HUES64 (cell line): ENCODE results near the gene DNASE1L2.

Source experiments
- H3K27ac ChIP-seq: 2 replicates; pipeline ENCODE4 v1.7.0; 2013; ENCODE audit warnings: low read depth, low read length, inconsistent platforms
- H3K27me3 ChIP-seq: 2 replicates; pipeline ENCODE4 v1.6.1; 2013; ENCODE audit warnings: mild to moderate bottlenecking, low read length; ENCODE audit not compliant: insufficient read depth
- H3K36me3 ChIP-seq: 2 replicates; pipeline ENCODE4 v1.6.1; 2013; ENCODE audit warnings: mild to moderate bottlenecking, low read length; ENCODE audit not compliant: insufficient read depth
- H3K4me1 ChIP-seq: 2 replicates; pipeline ENCODE4 v1.6.1; 2013; ENCODE audit warnings: mild to moderate bottlenecking, low read length, moderate library complexity; ENCODE audit not compliant: insufficient read depth
- H3K4me3 ChIP-seq: 2 replicates; pipeline ENCODE4 v1.5.1; 2013; ENCODE audit warnings: mild to moderate bottlenecking, low read length, moderate library complexity
- H3K9ac ChIP-seq: 2 replicates; pipeline ENCODE4 v1.6.1; 2013; ENCODE audit warnings: mild to moderate bottlenecking, low read depth, low read length
- H3K9me3 ChIP-seq: 2 replicates; pipeline ENCODE4 v1.6.1; 2013; ENCODE audit warnings: low read depth, low read length; ENCODE audit not compliant: insufficient read depth
- WGBS: fragments of 150-250, 120-280 bp; methylation state at CpG from one replicate; pipeline ENCODE4 v1.1.7; 2013; ENCODE audit warnings: missing lambda C conversion rate; 5-methylcytosine and 5-hydroxymethylcytosine counted together

The DNASE1L2 gene

DNA sequence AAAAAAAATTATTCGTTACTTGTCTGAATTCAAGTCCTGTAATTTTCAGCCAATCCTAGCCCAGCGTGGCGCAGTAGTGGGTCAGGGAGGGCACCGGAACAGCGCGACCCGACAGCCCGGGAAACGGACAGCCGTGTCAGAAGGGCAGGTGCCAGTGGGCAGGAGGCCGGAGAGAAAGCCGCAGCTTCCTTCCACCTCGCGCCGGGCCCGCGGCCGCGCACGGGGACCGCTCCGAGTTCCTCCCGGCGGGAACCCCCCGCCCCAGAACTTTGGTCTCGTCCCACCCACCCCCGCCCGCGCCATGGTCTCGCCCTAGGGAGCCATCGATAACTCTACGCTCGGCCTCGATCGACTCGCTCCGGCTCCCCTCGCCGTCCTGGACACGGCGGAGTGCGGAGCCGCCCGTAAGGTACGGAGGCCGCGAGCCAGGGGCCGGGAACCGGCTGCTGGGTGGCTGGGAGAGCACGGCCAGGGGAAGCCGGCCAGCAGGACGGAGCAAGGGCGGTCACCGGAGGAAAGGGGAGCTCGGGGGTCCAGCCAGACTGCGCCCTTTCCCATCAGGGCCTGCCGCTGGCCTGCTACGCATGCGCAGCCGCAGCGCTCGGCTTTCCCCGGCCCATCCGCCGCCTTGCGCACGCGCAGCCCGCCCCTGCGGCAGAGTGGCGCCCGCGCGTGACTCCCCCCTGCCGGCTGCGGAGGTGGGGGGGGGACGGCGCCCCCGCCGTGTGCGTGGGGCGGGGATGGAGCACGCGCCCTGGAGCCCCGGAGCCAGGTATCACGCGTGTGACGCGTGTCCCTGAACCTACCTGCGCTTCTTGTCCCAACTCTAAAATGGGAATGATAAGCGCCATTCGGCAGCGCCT is 30.9 kb upstream of the DNASE1L2 start, which contains the start of gene MLST8:
MLST8 (plus strand) TSS at position 351 of the 863 bp plus-strand sequence. CDS start 632 bp downstream, outside the sequence.
- Histone ChIP-seq H3K4me1 (peaks cover 7% of the 10 kb centered on the region; the same call in 1 of the 2 replicates), H3K9ac (peak within 1 kb of the TSS; percentile 97), H3K36me3 (peaks cover 31% of the 10 kb centered on the region), H3K4me3 (peak within 1 kb of the TSS; percentile 95), H3K27me3 (peaks cover 4% of the 10 kb centered on the region), H3K9me3 (no peaks in the 10 kb centered on the region), H3K27ac (peak within 1 kb of the TSS; percentile 95)
- WGBS = under 1% methylated on average over 93 of the region's 93 CpGs

DNA sequence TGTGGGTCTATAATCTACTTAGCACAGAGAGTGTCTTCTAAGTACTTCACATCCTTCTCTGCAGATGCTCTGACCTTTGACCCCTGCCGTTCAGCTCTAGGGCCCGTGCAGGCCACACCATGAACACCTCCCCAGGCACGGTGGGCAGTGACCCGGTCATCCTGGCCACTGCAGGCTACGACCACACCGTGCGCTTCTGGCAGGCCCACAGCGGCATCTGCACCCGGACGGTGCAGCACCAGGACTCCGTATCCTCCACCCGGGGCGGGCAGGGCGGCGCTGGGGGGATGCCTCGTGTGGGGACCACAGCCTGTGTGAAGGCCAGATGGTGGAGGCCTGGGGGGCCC is 30.3 kb upstream of the DNASE1L2 start:
- H3K4me1 ChIP-seq = peaks cover 7% of the 10 kb centered on the region; the same call in 1 of the 2 replicates
- peak overlapping the region; percentile 95 for H3K4me3 ChIP-seq
- WGBS = 21% methylated on average over 16 of the region's 16 CpGs
- H3K9me3 ChIP-seq = no peaks in the 10 kb centered on the region
- H3K36me3 ChIP-seq = peaks cover 31% of the 10 kb centered on the region
- peak overlapping the region; percentile 95; the same call in 1 of the 2 replicates for H3K27ac ChIP-seq
- H3K27me3 ChIP-seq = no peaks in the 10 kb centered on the region; the same call in 1 of the 2 replicates
- H3K9ac ChIP-seq = peak overlapping the region; percentile 97

DNA sequence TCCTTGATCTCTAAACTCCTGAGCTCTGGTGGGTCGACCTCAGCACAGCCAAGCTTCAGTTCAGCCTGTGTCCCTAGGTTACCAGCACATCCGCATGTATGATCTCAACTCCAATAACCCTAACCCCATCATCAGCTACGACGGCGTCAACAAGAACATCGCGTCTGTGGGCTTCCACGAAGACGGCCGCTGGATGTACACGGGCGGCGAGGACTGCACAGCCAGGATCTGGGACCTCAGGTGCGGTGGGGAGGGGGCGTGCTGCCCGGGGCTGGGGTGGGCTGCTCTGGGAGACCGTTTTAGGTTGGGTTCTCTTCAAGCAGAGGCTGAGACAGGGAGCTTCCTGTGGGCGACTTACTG is 29.8 kb upstream of the DNASE1L2 start:
- Histone ChIP-seq H3K4me1 (peaks cover 7% of the 10 kb centered on the region; the same call in 1 of the 2 replicates), H3K36me3 (peaks cover 31% of the 10 kb centered on the region), H3K9ac (peak overlapping the region; percentile 97), H3K27me3 (no peaks in the 10 kb centered on the region; the same call in 1 of the 2 replicates), H3K9me3 (no peaks in the 10 kb centered on the region), H3K27ac (no peak overlapping the region), H3K4me3 (peak overlapping the region; percentile 95)
- WGBS = 92% methylated on average over 18 of the region's 18 CpGs

DNA sequence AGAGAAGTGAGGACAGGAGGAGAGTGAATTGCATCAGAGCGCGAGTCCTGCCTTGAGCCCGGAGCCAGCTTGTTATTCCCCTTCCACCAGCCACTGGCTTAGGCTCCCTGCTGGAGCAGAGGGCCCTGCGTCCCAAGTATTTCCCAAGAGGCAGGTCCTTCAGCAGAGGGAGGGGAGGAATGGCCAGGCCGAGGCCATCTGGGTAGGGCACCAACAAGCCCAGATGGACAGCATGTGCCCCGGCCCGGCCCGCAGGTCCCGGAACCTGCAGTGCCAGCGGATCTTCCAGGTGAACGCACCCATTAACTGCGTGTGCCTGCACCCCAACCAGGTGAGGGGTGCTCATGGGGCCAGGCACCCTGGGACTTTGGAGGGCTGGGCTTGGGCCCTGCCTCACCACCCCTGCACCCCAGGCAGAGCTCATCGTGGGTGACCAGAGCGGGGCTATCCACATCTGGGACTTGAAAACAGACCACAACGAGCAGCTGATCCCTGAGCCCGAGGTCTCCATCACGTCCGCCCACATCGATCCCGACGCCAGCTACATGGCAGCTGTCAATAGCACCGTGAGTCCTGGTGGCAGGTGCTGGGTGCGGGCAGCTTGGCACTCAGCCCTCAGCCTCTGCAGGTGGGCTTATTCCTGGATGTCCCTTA is 29.3 kb upstream of the DNASE1L2 start:
- Histone ChIP-seq H3K9me3 (no peaks in the 10 kb centered on the region), H3K9ac (no peak overlapping the region), H3K4me3 (no peak overlapping the region), H3K27me3 (no peaks in the 10 kb centered on the region; the same call in 1 of the 2 replicates), H3K36me3 (peaks cover 34% of the 10 kb centered on the region), H3K4me1 (peaks cover 7% of the 10 kb centered on the region; the same call in 1 of the 2 replicates), H3K27ac (no peak overlapping the region)
- 95% methylated on average over 23 of the region's 23 CpGs for WGBS

DNA sequence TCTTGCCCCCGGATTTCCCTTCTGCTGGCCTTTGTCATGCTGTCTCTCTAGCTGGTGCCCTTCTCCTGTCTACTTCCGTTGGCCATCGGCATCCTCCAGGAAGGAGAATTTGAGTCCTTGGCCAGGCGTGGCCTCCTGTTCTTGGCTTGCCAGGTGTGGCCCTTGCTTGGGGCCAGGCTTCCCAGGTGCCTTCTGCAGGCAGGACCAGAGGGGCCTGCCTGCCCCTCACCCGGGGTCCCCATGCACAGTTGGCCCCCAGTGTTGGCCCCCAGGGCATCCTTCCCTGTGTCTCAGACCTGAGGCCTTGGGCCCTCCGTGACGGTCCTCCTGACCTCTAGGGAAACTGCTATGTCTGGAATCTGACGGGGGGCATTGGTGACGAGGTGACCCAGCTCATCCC is 28.4 kb upstream of the DNASE1L2 start:
- peaks cover 9% of the 10 kb centered on the region; the same call in 1 of the 2 replicates for H3K4me1 ChIP-seq
- H3K27ac ChIP-seq = no peak overlapping the region
- 94% methylated on average over 9 of the region's 9 CpGs for WGBS
- no peaks in the 10 kb centered on the region for H3K9me3 ChIP-seq
- H3K4me3 ChIP-seq = no peak overlapping the region
- no peak overlapping the region for H3K9ac ChIP-seq
- peaks cover 44% of the 10 kb centered on the region for H3K36me3 ChIP-seq
- no peaks in the 10 kb centered on the region; the same call in 1 of the 2 replicates for H3K27me3 ChIP-seq

DNA sequence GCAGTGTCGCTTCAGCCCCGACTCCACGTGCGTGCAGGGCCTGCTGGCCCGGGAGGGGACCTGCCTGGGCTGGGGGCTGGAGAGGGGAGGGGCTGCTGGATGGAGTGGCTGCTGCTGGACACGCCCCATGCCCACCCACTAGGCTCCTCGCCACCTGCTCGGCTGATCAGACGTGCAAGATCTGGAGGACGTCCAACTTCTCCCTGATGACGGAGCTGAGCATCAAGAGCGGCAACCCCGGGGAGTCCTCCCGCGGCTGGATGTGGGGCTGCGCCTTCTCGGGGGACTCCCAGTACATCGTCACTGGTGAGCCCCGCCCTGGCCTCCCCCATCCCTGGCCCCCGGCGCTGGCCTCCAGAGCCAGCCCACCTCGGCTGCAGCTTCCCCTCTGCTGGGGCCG is 27.9 kb upstream of the DNASE1L2 start:
- Histone ChIP-seq H3K36me3 (peaks cover 47% of the 10 kb centered on the region), H3K27ac (no peak overlapping the region), H3K4me3 (no peak overlapping the region), H3K27me3 (no peaks in the 10 kb centered on the region; the same call in 1 of the 2 replicates), H3K9me3 (no peaks in the 10 kb centered on the region), H3K4me1 (peaks cover 13% of the 10 kb centered on the region; the same call in 1 of the 2 replicates), H3K9ac (no peak overlapping the region)
- WGBS = 95% methylated on average over 23 of the region's 23 CpGs

DNA sequence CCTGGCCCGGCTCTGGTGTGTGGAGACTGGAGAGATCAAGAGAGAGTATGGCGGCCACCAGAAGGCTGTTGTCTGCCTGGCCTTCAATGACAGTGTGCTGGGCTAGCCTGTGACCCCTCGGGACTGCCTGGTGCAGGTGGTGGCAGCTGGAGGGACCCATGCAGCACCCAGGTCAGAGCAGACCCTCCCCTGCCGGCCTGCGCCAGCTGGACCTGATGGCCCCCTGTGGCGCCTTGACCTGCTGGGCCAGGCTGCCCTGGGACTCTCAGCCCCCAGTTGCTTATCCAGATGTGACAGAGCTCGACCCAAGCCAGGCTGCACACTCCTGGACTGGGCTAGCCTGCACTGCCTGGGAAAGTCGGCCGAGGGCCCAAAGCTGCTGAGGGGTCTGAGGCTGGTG is 27.5 kb upstream of the DNASE1L2 start:
- H3K4me3 ChIP-seq = no peak overlapping the region
- no peak overlapping the region for H3K9ac ChIP-seq
- H3K27me3 ChIP-seq = no peaks in the 10 kb centered on the region
- H3K27ac ChIP-seq = no peak overlapping the region
- no peaks in the 10 kb centered on the region for H3K9me3 ChIP-seq
- 96% methylated on average over 9 of the region's 9 CpGs for WGBS
- peaks cover 14% of the 10 kb centered on the region; the same call in 1 of the 2 replicates for H3K4me1 ChIP-seq
- peaks cover 47% of the 10 kb centered on the region for H3K36me3 ChIP-seq

DNA sequence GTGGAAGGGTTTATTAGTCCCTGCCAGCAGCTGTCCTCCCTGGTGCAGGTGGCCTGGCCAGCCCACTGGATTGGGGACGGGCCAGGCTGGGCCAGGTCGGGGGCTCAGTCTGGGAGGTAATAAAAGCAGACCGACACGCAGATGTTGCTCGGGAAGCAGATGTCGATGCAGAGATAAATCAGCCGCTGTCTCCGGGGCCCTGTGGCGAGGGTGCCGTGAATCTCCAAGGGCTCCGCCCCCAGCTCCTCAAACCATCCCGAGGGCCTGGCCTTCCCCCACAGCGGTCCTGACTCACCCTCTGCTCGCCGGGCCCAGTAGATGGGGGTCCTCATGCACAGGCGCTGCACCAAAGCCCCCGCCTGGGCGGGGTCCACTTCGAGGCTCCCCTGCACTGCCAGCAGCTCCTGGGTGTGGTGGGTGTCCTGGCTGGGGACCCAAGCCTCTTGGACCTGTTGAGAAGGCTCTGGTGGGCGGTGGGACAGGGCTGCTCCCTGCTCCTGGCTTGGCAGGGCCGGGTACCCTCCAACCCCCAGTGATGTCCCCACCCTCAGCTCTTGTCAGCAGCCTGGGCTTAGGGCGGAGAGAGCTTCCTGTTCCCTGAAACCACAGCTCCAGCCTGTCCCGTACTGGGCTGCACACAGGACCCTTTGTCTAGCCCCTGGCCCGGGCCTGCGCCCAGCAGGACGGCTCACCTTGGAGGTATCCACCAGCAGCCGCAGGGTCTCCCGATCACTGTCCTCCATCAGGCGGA is 26.8 kb upstream of the DNASE1L2 start:
- no peaks in the 10 kb centered on the region for H3K27me3 ChIP-seq
- H3K9ac ChIP-seq = no peak overlapping the region
- H3K9me3 ChIP-seq = no peaks in the 10 kb centered on the region
- WGBS = 93% methylated on average over 29 of the region's 29 CpGs
- peaks cover 47% of the 10 kb centered on the region for H3K36me3 ChIP-seq
- no peak overlapping the region for H3K4me3 ChIP-seq
- H3K4me1 ChIP-seq = peaks cover 14% of the 10 kb centered on the region; the same call in 1 of the 2 replicates
- H3K27ac ChIP-seq = no peak overlapping the region

DNA sequence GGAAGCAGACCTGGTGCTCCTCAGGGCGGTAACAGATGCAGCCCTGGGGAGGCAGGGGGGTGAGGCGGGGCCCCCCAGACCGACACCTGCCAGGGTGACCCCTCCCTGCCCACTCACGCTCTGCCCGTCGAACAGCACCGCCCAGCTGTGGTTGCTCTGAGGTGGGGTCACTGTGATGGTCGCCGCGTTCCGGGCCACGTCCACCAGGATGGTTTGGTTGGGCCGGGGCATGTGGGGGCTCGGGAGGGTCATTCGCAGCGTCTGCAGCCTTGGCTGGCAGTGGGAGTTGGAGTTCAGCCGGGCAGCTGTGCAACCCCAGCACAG is 26.3 kb upstream of the DNASE1L2 start:
- no peak overlapping the region for H3K4me3 ChIP-seq
- 95% methylated on average over 17 of the region's 17 CpGs for WGBS
- no peak overlapping the region for H3K9ac ChIP-seq
- no peak overlapping the region for H3K27ac ChIP-seq
- H3K9me3 ChIP-seq = no peaks in the 10 kb centered on the region
- H3K4me1 ChIP-seq = peaks cover 10% of the 10 kb centered on the region; the same call in 1 of the 2 replicates
- peaks cover 47% of the 10 kb centered on the region for H3K36me3 ChIP-seq
- no peaks in the 10 kb centered on the region for H3K27me3 ChIP-seq

DNA sequence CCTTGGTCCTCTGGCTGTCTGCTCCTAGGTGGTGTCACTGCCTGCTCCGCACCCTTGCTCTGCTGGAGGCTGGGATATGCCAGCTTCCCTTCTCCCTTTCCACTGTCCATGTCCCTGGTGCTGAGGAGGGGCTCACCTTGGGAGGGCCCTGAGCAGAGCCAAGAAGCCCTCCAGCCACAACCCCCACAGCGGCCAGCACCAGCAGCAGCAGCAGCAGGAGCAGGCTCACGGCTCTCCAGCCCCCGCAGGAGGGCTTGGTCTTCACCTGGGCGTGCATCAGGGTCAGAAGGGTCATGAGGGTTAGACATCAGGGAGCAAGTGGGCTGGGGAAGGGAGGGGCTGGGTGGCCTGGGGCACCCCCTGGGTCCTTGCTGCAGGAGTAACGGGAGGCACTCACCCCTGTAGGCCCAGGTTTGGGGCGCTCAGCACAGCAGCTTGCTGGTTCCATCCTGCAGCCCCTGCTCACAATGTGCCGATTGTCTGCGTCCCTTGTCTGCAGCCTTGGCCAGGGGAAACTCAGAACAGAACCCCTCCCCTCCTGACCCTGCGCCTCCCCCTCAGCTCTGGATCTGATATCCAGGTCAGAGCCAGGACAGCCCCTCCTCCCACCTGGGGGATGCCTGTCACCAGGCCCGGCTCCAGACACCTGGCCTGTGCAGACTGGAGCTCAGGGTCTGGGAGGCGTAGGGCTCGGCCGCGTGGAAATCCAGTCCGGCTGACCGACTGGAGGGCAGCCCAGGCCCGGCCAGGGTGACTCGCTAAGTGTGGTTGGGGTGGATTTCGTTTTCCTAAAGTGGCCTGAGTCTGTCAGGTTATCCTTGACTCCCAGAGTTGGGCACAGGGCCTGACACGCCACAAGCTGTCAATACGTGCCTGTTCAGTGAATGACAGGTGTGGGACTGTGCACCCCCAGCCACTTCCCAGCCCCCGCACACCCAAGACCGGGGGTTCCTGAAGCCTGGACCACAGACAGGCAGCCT is 25.6 kb upstream of the DNASE1L2 start, which contains the start of gene BRICD5:
BRICD5 (minus strand) TSS at position 478 of the 980 bp plus-strand sequence; CDS start at position 448, 30 bp downstream.
- Histone ChIP-seq H3K27ac (no peak within 1 kb of the TSS), H3K9ac (no peak within 1 kb of the TSS), H3K4me3 (no peak within 1 kb of the TSS), H3K27me3 (no peaks in the 10 kb centered on the region), H3K9me3 (no peaks in the 10 kb centered on the region), H3K4me1 (peaks cover 10% of the 10 kb centered on the region; the same call in 1 of the 2 replicates), H3K36me3 (peaks cover 47% of the 10 kb centered on the region)
- 84% methylated on average over 24 of the region's 24 CpGs for WGBS
